GM19438 (cell line): ENCODE results near the gene DHPS.
"Not testable (repeated sequence)": the region's sequence is repeated elsewhere in the genome, so short reads cannot be mapped to it uniquely, and the experiment has no call there.

Experiments
- ATAC-seq: cut with Tn5 transposase; IDR thresholded peaks from one replicate; pipeline ENCODE4 v1.9.1; 2021; ENCODE audit warnings: low read depth; ENCODE audit not compliant: unreplicated experiment

The DHPS gene

GRCh38 chr19:12681074-12681987, at the start of gene DHPS:
Gene DHPS (minus strand): TSS chr19:12681880. CDS start chr19:12681766, 114 bp downstream.
- ATAC-seq: peak; percentile 69

- no peak for ATAC-seq
These were observed 49.7 kb upstream of the DHPS start for GRCh38 chr19:12731337-12731736.

GRCh38 chr19:12730064-12730463, 48.4 kb upstream of the DHPS start:
- ATAC-seq: no peak

- ATAC-seq: no peak
These were observed 46.2 kb upstream of the DHPS start for GRCh38 chr19:12727745-12728433.

- no peak for ATAC-seq
These were observed 45.3 kb upstream of the DHPS start for GRCh38 chr19:12726988-12727316.

- ATAC-seq: not testable (repeated sequence)
These were observed 43.9 kb upstream of the DHPS start for GRCh38 chr19:12725612-12726011.

- ATAC-seq: no peak
These were observed 42.2 kb upstream of the DHPS start, which contains the start of gene TNPO2 for GRCh38 chr19:12723641-12724426. Gene TNPO2 (minus strand): TSS chr19:12723932. CDS start chr19:12720977, 2,955 bp downstream.

GRCh38 chr19:12723381-12723640, 41.6 kb upstream of the DHPS start:
- no peak for ATAC-seq

GRCh38 chr19:12722566-12723380, 41.1 kb upstream of the DHPS start:
- peak; percentile 73 for ATAC-seq

- peak; percentile 36 for ATAC-seq
These were observed 40.2 kb upstream of the DHPS start for GRCh38 chr19:12721656-12722565.

- no peak for ATAC-seq
These were observed 39.4 kb upstream of the DHPS start for GRCh38 chr19:12720851-12721655.

GRCh38 chr19:12720296-12720695, 38.6 kb upstream of the DHPS start:
- ATAC-seq: no peak

GRCh38 chr19:12715929-12716328, 34.2 kb upstream of the DHPS start:
- ATAC-seq: no peak

GRCh38 chr19:12715102-12715501, 33.4 kb upstream of the DHPS start:
- ATAC-seq: no peak

- not testable (repeated sequence) for ATAC-seq
These were observed 31.6 kb upstream of the DHPS start for GRCh38 chr19:12713304-12713703.

GRCh38 chr19:12712077-12712476, 30.4 kb upstream of the DHPS start:
- not testable (repeated sequence) for ATAC-seq

GRCh38 chr19:12711187-12711586, 29.5 kb upstream of the DHPS start:
- ATAC-seq: no peak

- no peak for ATAC-seq
These were observed 27.0 kb upstream of the DHPS start for GRCh38 chr19:12708641-12709040.

GRCh38 chr19:12706332-12706718, 24.6 kb upstream of the DHPS start:
- no peak for ATAC-seq
